ENCODE measurements around the gene NFE2L3. TPM values are rescaled to one million over a fixed set of nuclear protein-coding genes. Genes with fewer than 3 reads are reported as not detected.
"Not testable (repeated sequence)": the region's sequence is repeated elsewhere in the genome, so short reads cannot be mapped to it uniquely, and the experiment has no call there.

NFE2L3 gene
- total and polyA plus RNA-seq, 9 of the 15 experiments (the other 6 are each of a cell fraction or from before 2014, with no cell fraction given) = 2.9 to 16.9 (median 12.4) TPM

DNA sequence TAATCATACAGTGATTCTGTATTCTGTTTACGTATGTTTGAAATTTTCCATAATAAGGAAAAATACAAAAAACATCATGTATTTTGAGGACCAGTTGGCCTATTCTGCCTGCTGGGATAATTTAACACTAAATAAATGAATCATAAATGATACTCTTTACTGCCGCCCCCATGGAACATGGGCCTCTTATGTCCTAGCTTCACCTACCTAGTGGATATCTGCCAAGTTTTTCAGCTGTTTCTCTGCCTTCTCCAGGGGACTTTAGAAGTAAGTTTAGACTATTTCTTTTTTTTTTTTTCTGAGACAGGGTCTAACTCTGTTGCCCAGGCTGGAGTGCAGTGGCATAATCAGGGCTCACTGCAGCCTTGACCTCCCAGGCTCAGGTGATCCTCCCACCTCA is 10.4 kb downstream of the NFE2L3 start (continued):
- no peak for TF ChIP-seq NFXL1 (CRISPR knock-in tag; IDR thresholded peaks at IDR 0.05)
- TF ChIP-seq BRD4 (IDR thresholded peaks at IDR 0.05) = no peak
- no peak for TF ChIP-seq ZBTB33 (CRISPR knock-in tag; IDR thresholded peaks at IDR 0.05)
- TF ChIP-seq SAFB (IDR thresholded peaks at IDR 0.05; ENCODE audit: borderline replicate concordance, low read depth, low read length) = no peak
- TF ChIP-seq NR1H2 (CRISPR knock-in tag; IDR thresholded peaks at IDR 0.05) = no peak
- no peak for TF ChIP-seq ZNF316 (IDR thresholded peaks at IDR 0.05)

GRCh38 chr7:26163804-26164203 is 11.8 kb downstream of the NFE2L3 start:
- peaks cover 30% of the 10 kb centered on the region for H3K79me2 ChIP-seq (ENCODE audit: control insufficient read depth, insufficient read depth, low read length)
- H3K27ac ChIP-seq (ENCODE audit: extremely low read depth, low read depth, low read length); H3K4me3 ChIP-seq; ATAC-seq; DNase-seq (ENCODE audit: extremely low read depth in 1 of 4, low spot score in 3 of 4); FAIRE-seq; CTCF ChIA-PET (ENCODE audit: low intra/inter-chr PET ratio); BruUV-seq (replicated peaks); H3K9me3 ChIP-seq (replicated peaks; ENCODE audit: control insufficient read depth, insufficient read depth, low read depth, low read length); POLR2A ChIA-PET; intact Hi-C loops (cut with micrococcal nuclease); H3K36me3 ChIP-seq (ENCODE audit: control insufficient read depth, insufficient read depth, low read length); H3K4me2 ChIP-seq (ENCODE audit: insufficient read depth, low read length); H2AFZ ChIP-seq (ENCODE audit: low read depth, low read length); H3K9ac ChIP-seq (ENCODE audit: insufficient read depth in 1 of 2, low read depth in 2 of 2, low read length in 2 of 2); H3K27me3 ChIP-seq (ENCODE audit: control insufficient read depth in 2 of 2, insufficient read depth in 2 of 2, low read length in 2 of 2); in situ Hi-C loops (cut with MboI); H3K9me1 ChIP-seq (ENCODE audit: control insufficient read depth, insufficient read depth, low read length): not testable (repeated sequence)
- no CpG with 5 or more reads among the region's 1 CpG for WGBS (ENCODE audit: insufficient coverage, low coverage, missing lambda C conversion rate)
- peaks cover 14 to 21% of the 10 kb centered on the region in 2 experiments; a peak in 4 of 5 replicates for H3K4me1 ChIP-seq (replicated peaks in 1 of 2; ENCODE audit: control insufficient read depth in 2 of 2, insufficient read depth in 2 of 2, low read length in 2 of 2)
- peaks cover 14% of the 10 kb centered on the region; the same call in 1 of the 2 replicates for H4K20me1 ChIP-seq (replicated peaks; ENCODE audit: control insufficient read depth, insufficient read depth, low read length)
- TF ChIP-seq KDM1A (IDR thresholded peaks at IDR 0.05) (peak in 1 of 2 experiments; percentile 50; a peak in 1 of 4 replicates), ZNF146 (CRISPR knock-in tag; IDR thresholded peaks at IDR 0.05; ENCODE audit: unreplicated experiment) (peak; percentile 89), BCOR (IDR thresholded peaks at IDR 0.05) (peak; percentile 61)
